ENCODE data around the gene GAGE2A.
A peak's percentile ranks its signal among the peaks of the same experiment; 100 is the strongest.
"Not testable (repeated sequence)": the region's sequence is repeated elsewhere in the genome, so short reads cannot be mapped to it uniquely, and the experiment has no call there.

GAGE2A gene

GRCh38 chrX:49589196-49589595 lies at the start of gene GAGE2A:
TSS of gene GAGE2A (plus strand) at chrX:49589496. CDS start at chrX:49590651, 1,155 bp downstream.
- H3K9me3 ChIP-seq (ENCODE audit: control insufficient read depth, insufficient read depth, low read length); H3K4me1 ChIP-seq (ENCODE audit: insufficient read depth, low read length); H3K9ac ChIP-seq (ENCODE audit: low read depth, low read length); H3K36me3 ChIP-seq (ENCODE audit: insufficient read depth, low read length): not testable (repeated sequence)

GRCh38 chrX:49541433-49541832 lies 47.9 kb upstream of the GAGE2A start, which contains the start of gene GAGE12D:
TSS of gene GAGE12D (plus strand) at chrX:49541733. CDS start at chrX:49542888, 1,155 bp downstream.
- H3K9ac ChIP-seq (ENCODE audit: low read depth, low read length); H3K4me1 ChIP-seq (ENCODE audit: insufficient read depth, low read length); H3K9me3 ChIP-seq (ENCODE audit: control insufficient read depth, insufficient read depth, low read length); H3K36me3 ChIP-seq (ENCODE audit: insufficient read depth, low read length): not testable (repeated sequence)

- not testable (repeated sequence) for H3K4me1 ChIP-seq (ENCODE audit: insufficient read depth, low read length); H3K36me3 ChIP-seq (ENCODE audit: insufficient read depth, low read length); H3K9me3 ChIP-seq (ENCODE audit: control insufficient read depth, insufficient read depth, low read length)
Observed at GRCh38 chrX:49550989-49551388, 38.3 kb upstream of the GAGE2A start, which contains the start of gene GAGE12E. TSS of gene GAGE12E (plus strand) at chrX:49551289. CDS start at chrX:49552444, 1,155 bp downstream.

GRCh38 chrX:49560542-49560941 lies 28.8 kb upstream of the GAGE2A start, which contains the start of gene GAGE12F:
TSS of gene GAGE12F (plus strand) at chrX:49560842. CDS start at chrX:49561997, 1,155 bp downstream.
- not testable (repeated sequence) for H3K9ac ChIP-seq (ENCODE audit: low read depth, low read length); H3K4me1 ChIP-seq (ENCODE audit: insufficient read depth, low read length); H3K36me3 ChIP-seq (ENCODE audit: insufficient read depth, low read length); H3K9me3 ChIP-seq (ENCODE audit: control insufficient read depth, insufficient read depth, low read length)

More at GRCh38 chrX:49550989-49551388, 38.3 kb upstream of the GAGE2A start, which contains the start of gene GAGE12E:
- not testable (repeated sequence) for H3K9ac ChIP-seq (ENCODE audit: low read depth, low read length)

GRCh38 chrX:49568728-49569127 lies 20.6 kb upstream of the GAGE2A start:
- not testable (repeated sequence) for H3K9me3 ChIP-seq (ENCODE audit: control insufficient read depth, insufficient read depth, low read length); H3K9ac ChIP-seq (ENCODE audit: low read depth, low read length)

GRCh38 chrX:49569152-49569551 lies 20.1 kb upstream of the GAGE2A start:
- H3K36me3 ChIP-seq (ENCODE audit: insufficient read depth, low read length); H3K4me1 ChIP-seq (ENCODE audit: insufficient read depth, low read length); H3K9ac ChIP-seq (ENCODE audit: low read depth, low read length); H3K9me3 ChIP-seq (ENCODE audit: control insufficient read depth, insufficient read depth, low read length): not testable (repeated sequence)

More at GRCh38 chrX:49568728-49569127, 20.6 kb upstream of the GAGE2A start:
- H3K36me3 ChIP-seq (ENCODE audit: insufficient read depth, low read length); H3K4me1 ChIP-seq (ENCODE audit: insufficient read depth, low read length): not testable (repeated sequence)

GRCh38 chrX:49570100-49570499 lies 19.2 kb upstream of the GAGE2A start, which contains the start of gene GAGE12G:
TSS of gene GAGE12G (plus strand) at chrX:49570400. CDS start at chrX:49571555, 1,155 bp downstream.
- H3K36me3 ChIP-seq (ENCODE audit: insufficient read depth, low read length); H3K9me3 ChIP-seq (ENCODE audit: control insufficient read depth, insufficient read depth, low read length); H3K4me1 ChIP-seq (ENCODE audit: insufficient read depth, low read length); H3K9ac ChIP-seq (ENCODE audit: low read depth, low read length): not testable (repeated sequence)

- H3K4me1 ChIP-seq (ENCODE audit: insufficient read depth, low read length); H3K9me3 ChIP-seq (ENCODE audit: control insufficient read depth, insufficient read depth, low read length); H3K9ac ChIP-seq (ENCODE audit: low read depth, low read length); H3K36me3 ChIP-seq (ENCODE audit: insufficient read depth, low read length): not testable (repeated sequence)
Observed at GRCh38 chrX:49579649-49580048, 9.6 kb upstream of the GAGE2A start, which contains the start of gene GAGE12H. TSS of gene GAGE12H (plus strand) at chrX:49579949. CDS start at chrX:49581104, 1,155 bp downstream.

GRCh38 chrX:49589769-49590478 lies 628 bp downstream of the GAGE2A start:
- not testable (repeated sequence) for H3K9me3 ChIP-seq (ENCODE audit: control insufficient read depth, insufficient read depth, low read length); H3K4me1 ChIP-seq (ENCODE audit: insufficient read depth, low read length); H3K9ac ChIP-seq (ENCODE audit: low read depth, low read length); H3K36me3 ChIP-seq (ENCODE audit: insufficient read depth, low read length)

GRCh38 chrX:49590488-49590887 lies 1.2 kb downstream of the GAGE2A start:
- H3K4me1 ChIP-seq (ENCODE audit: insufficient read depth, low read length); H3K9me3 ChIP-seq (ENCODE audit: control insufficient read depth, insufficient read depth, low read length); H3K9ac ChIP-seq (ENCODE audit: low read depth, low read length); H3K36me3 ChIP-seq (ENCODE audit: insufficient read depth, low read length): not testable (repeated sequence)

GRCh38 chrX:49598720-49599119 lies 9.4 kb downstream of the GAGE2A start, which contains the start of gene GAGE1:
TSS of gene GAGE1 (plus strand) at chrX:49599020. CDS start at chrX:49600175, 1,155 bp downstream.
- H3K36me3 ChIP-seq (ENCODE audit: insufficient read depth, low read length); H3K9me3 ChIP-seq (ENCODE audit: control insufficient read depth, insufficient read depth, low read length); H3K9ac ChIP-seq (ENCODE audit: low read depth, low read length); H3K4me1 ChIP-seq (ENCODE audit: insufficient read depth, low read length): not testable (repeated sequence)

GRCh38 chrX:49610718-49611310 lies 21.5 kb downstream of the GAGE2A start:
- H3K4me1 ChIP-seq (ENCODE audit: insufficient read depth, low read length): no peaks in the 10 kb centered on the region

GRCh38 chrX:49618574-49618973 lies 29.3 kb downstream of the GAGE2A start:
- Histone ChIP-seq H3K9me3 (ENCODE audit: control insufficient read depth, insufficient read depth, low read length) (no peaks in the 10 kb centered on the region), H3K36me3 (ENCODE audit: insufficient read depth, low read length) (no peaks in the 10 kb centered on the region), H3K9ac (ENCODE audit: low read depth, low read length) (no peak overlapping the region), H3K4me1 (ENCODE audit: insufficient read depth, low read length) (no peaks in the 10 kb centered on the region)

More at GRCh38 chrX:49610718-49611310, 21.5 kb downstream of the GAGE2A start:
- Histone ChIP-seq H3K9me3 (ENCODE audit: control insufficient read depth, insufficient read depth, low read length) (no peaks in the 10 kb centered on the region), H3K36me3 (ENCODE audit: insufficient read depth, low read length) (no peaks in the 10 kb centered on the region), H3K9ac (ENCODE audit: low read depth, low read length) (no peak overlapping the region)

GRCh38 chrX:49627086-49627777 lies 37.9 kb downstream of the GAGE2A start:
- Histone ChIP-seq H3K9ac (ENCODE audit: low read depth, low read length) (peak overlapping the region; percentile 37; the same call in 1 of the 2 replicates), H3K36me3 (ENCODE audit: insufficient read depth, low read length) (no peaks in the 10 kb centered on the region), H3K9me3 (ENCODE audit: control insufficient read depth, insufficient read depth, low read length) (no peaks in the 10 kb centered on the region; the same call in 1 of the 2 replicates), H3K4me1 (ENCODE audit: insufficient read depth, low read length) (no peaks in the 10 kb centered on the region)

Measured in ES-I3 (cell line).